ENCODE results near the gene PRRG2. TPM values are rescaled to one million over a fixed set of nuclear protein-coding genes. Genes with fewer than 3 reads are reported as not detected.
"Not testable (repeated sequence)": the region's sequence is repeated elsewhere in the genome, so short reads cannot be mapped to it uniquely, and the experiment has no call there.

Gene PRRG2
- total RNA-seq, 1 experiment from 2014 or later, result 0.64 TPM

GRCh38 chr19:49616532-49616931, 35.4 kb downstream of the PRRG2 start:
- Histone ChIP-seq H3K27ac (ENCODE audit: low read length) (no peak overlapping the region), H3K36me3 (ENCODE audit: control insufficient read depth, insufficient read depth, low read length) (no peaks in the 10 kb centered on the region), H3K9me3 (ENCODE audit: control insufficient read depth, insufficient read depth, low read depth, low read length) (no peaks in the 10 kb centered on the region), H3K4me1 (ENCODE audit: control insufficient read depth, insufficient read depth, low read length) (peaks cover 7% of the 10 kb centered on the region), H3K4me3 (ENCODE audit: low read depth in 2 of 2, low read length in 2 of 2) (no peak overlapping the region), H3K27me3 (ENCODE audit: control insufficient read depth, insufficient read depth, low read length) (no peaks in the 10 kb centered on the region)
- intact Hi-C loops (cut with micrococcal nuclease; ENCODE audit: unreplicated experiment), result no loop called here
- TF ChIP-seq POLR2AphosphoS5 (IDR thresholded peaks at IDR 0.05; ENCODE audit: low read depth, low read length) (no peak), TCF7L2 (IDR thresholded peaks at IDR 0.05; ENCODE audit: low read depth, low read length) (no peak), CTCF (IDR thresholded peaks at IDR 0.05) (no peak), SIN3A (IDR thresholded peaks at IDR 0.05; ENCODE audit: borderline replicate concordance, insufficient read depth, low read depth, low read length) (no peak)
- TF ChIP-seq, protein P1, sequence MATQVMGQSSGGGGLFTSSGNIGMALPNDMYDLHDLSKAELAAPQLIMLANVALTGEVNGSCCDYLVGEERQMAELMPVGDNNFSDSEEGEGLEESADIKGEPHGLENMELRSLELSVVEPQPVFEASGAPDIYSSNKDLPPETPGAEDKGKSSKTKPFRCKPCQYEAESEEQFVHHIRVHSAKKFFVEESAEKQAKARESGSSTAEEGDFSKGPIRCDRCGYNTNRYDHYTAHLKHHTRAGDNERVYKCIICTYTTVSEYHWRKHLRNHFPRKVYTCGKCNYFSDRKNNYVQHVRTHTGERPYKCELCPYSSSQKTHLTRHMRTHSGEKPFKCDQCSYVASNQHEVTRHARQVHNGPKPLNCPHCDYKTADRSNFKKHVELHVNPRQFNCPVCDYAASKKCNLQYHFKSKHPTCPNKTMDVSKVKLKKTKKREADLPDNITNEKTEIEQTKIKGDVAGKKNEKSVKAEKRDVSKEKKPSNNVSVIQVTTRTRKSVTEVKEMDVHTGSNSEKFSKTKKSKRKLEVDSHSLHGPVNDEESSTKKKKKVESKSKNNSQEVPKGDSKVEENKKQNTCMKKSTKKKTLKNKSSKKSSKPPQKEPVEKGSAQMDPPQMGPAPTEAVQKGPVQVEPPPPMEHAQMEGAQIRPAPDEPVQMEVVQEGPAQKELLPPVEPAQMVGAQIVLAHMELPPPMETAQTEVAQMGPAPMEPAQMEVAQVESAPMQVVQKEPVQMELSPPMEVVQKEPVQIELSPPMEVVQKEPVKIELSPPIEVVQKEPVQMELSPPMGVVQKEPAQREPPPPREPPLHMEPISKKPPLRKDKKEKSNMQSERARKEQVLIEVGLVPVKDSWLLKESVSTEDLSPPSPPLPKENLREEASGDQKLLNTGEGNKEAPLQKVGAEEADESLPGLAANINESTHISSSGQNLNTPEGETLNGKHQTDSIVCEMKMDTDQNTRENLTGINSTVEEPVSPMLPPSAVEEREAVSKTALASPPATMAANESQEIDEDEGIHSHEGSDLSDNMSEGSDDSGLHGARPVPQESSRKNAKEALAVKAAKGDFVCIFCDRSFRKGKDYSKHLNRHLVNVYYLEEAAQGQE (IDR thresholded peaks at IDR 0.05; ENCODE audit: insufficient read depth in 1 of 2, low read depth in 2 of 2, low read length in 1 of 2), result no peak
- no peak for ATAC-seq
- no peak for DNase-seq (ENCODE audit: low read depth, low spot score)
- POLR2A ChIA-PET, result no interaction called here
- CTCF ChIA-PET, result no interaction called here
- in situ Hi-C loops (cut with HindIII; ENCODE audit: low pct_unique_long_range_greater_than_20kb, low sequenced_read_pairs), result no loop called here
- no TSS peak for BruUV-seq (replicated peaks)

GRCh38 chr19:49616945-49617344, 35.8 kb downstream of the PRRG2 start:
- TF ChIP-seq, protein P1 (IDR thresholded peaks at IDR 0.05; ENCODE audit: insufficient read depth in 1 of 2, low read depth in 2 of 2, low read length in 1 of 2), result no peak
- no TSS peak for BruUV-seq (replicated peaks)
- intact Hi-C loops (cut with micrococcal nuclease; ENCODE audit: unreplicated experiment), result no loop called here
- ATAC-seq (no peak), DNase-seq (ENCODE audit: low read depth, low spot score) (no peak)
- Histone ChIP-seq H3K4me1 (ENCODE audit: control insufficient read depth, insufficient read depth, low read length) (peaks cover 7% of the 10 kb centered on the region), H3K27ac (ENCODE audit: low read length) (no peak overlapping the region), H3K9me3 (ENCODE audit: control insufficient read depth, insufficient read depth, low read depth, low read length) (no peaks in the 10 kb centered on the region), H3K27me3 (ENCODE audit: control insufficient read depth, insufficient read depth, low read length) (no peaks in the 10 kb centered on the region), H3K4me3 (ENCODE audit: low read depth in 2 of 2, low read length in 2 of 2) (no peak overlapping the region), H3K36me3 (ENCODE audit: control insufficient read depth, insufficient read depth, low read length) (no peaks in the 10 kb centered on the region)
- ChIA-PET POLR2A (no interaction called here), CTCF (no interaction called here)
- in situ Hi-C loops (cut with HindIII; ENCODE audit: low pct_unique_long_range_greater_than_20kb, low sequenced_read_pairs), result no loop called here

- H3K36me3 ChIP-seq (ENCODE audit: control insufficient read depth, insufficient read depth, low read length); H3K4me3 ChIP-seq (ENCODE audit: low read depth in 2 of 2, low read length in 2 of 2); H3K27me3 ChIP-seq (ENCODE audit: control insufficient read depth, insufficient read depth, low read length); H3K9me3 ChIP-seq (ENCODE audit: control insufficient read depth, insufficient read depth, low read depth, low read length); H3K4me1 ChIP-seq (ENCODE audit: control insufficient read depth, insufficient read depth, low read length); DNase-seq (ENCODE audit: low read depth, low spot score); H3K27ac ChIP-seq (ENCODE audit: low read length); in situ Hi-C loops (cut with HindIII; ENCODE audit: low pct_unique_long_range_greater_than_20kb, low sequenced_read_pairs); intact Hi-C loops (cut with micrococcal nuclease; ENCODE audit: unreplicated experiment); ATAC-seq; BruUV-seq (replicated peaks): not testable (repeated sequence)
- CTCF ChIA-PET, result interaction anchor here (0.6 kb wide), 1 partner anchor 22 kb away, joined by 4 read pairs; the partner anchor contains the start of gene RRAS
- POLR2A ChIA-PET, result interaction anchor here (0.5 kb wide), 1 partner anchor 88 kb away, joined by 4 read pairs; no protein-coding TSS in a partner anchor
Measured at GRCh38 chr19:49617860-49618259, 36.7 kb downstream of the PRRG2 start.
